ENCODE data around the gene GDPD4. TPM values are rescaled to one million over a fixed set of nuclear protein-coding genes. Genes with fewer than 3 reads are reported as not detected.

Gene GDPD4
- total RNA-seq, 1 experiment from 2014 or later, result not detected

DNA sequence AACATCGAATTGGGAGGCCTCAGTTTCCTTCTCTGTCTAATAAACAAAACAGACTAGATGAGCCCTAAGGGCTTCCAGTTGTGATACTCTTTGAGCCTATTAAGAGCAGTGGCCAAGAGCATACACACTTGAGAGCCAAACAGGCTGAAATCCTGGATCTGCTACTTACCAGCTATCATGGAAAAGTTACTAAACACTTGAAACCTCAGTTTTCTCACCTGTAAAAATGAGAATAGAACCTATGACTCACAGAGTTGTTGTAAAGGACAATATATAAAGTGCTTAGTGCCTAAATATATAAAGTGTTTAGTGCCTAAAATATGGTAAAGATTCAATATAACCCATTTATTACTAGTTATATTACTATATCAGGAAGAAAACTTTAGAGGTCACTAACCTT is 23.7 kb upstream of the GDPD4 start:
- Histone ChIP-seq H3K36me3 (ENCODE audit: control insufficient read depth, insufficient read depth, low read length) (no peaks in the 10 kb centered on the region), H3K27ac (ENCODE audit: low read length) (no peak overlapping the region), H3K9me3 (ENCODE audit: control insufficient read depth, insufficient read depth, low read depth, low read length) (no peaks in the 10 kb centered on the region), H3K4me1 (ENCODE audit: control insufficient read depth, insufficient read depth, low read length) (no peaks in the 10 kb centered on the region), H3K4me3 (ENCODE audit: low read depth in 2 of 2, low read length in 2 of 2) (no peak overlapping the region), H3K27me3 (ENCODE audit: control insufficient read depth, insufficient read depth, low read length) (no peaks in the 10 kb centered on the region)
- ATAC-seq (no peak), DNase-seq (ENCODE audit: low read depth, low spot score) (no peak)
- in situ Hi-C loops (cut with HindIII; ENCODE audit: low pct_unique_long_range_greater_than_20kb, low sequenced_read_pairs), result no loop called here
- ChIA-PET POLR2A (no interaction called here), CTCF (interaction anchor here (0.6 kb wide), 1 partner anchor 39 kb away, joined by 3 read pairs; no protein-coding TSS in a partner anchor)
- intact Hi-C loops (cut with micrococcal nuclease; ENCODE audit: unreplicated experiment), result no loop called here
- BruUV-seq (replicated peaks), result no TSS peak
- TF ChIP-seq TCF7L2 (IDR thresholded peaks at IDR 0.05; ENCODE audit: low read depth, low read length) (no peak), SIN3A (IDR thresholded peaks at IDR 0.05; ENCODE audit: borderline replicate concordance, insufficient read depth, low read depth, low read length) (no peak), POLR2AphosphoS5 (IDR thresholded peaks at IDR 0.05; ENCODE audit: low read depth, low read length) (no peak)
- TF ChIP-seq, protein P1, sequence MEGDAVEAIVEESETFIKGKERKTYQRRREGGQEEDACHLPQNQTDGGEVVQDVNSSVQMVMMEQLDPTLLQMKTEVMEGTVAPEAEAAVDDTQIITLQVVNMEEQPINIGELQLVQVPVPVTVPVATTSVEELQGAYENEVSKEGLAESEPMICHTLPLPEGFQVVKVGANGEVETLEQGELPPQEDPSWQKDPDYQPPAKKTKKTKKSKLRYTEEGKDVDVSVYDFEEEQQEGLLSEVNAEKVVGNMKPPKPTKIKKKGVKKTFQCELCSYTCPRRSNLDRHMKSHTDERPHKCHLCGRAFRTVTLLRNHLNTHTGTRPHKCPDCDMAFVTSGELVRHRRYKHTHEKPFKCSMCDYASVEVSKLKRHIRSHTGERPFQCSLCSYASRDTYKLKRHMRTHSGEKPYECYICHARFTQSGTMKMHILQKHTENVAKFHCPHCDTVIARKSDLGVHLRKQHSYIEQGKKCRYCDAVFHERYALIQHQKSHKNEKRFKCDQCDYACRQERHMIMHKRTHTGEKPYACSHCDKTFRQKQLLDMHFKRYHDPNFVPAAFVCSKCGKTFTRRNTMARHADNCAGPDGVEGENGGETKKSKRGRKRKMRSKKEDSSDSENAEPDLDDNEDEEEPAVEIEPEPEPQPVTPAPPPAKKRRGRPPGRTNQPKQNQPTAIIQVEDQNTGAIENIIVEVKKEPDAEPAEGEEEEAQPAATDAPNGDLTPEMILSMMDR (IDR thresholded peaks at IDR 0.05), result no peak
- TF ChIP-seq, protein P2, sequence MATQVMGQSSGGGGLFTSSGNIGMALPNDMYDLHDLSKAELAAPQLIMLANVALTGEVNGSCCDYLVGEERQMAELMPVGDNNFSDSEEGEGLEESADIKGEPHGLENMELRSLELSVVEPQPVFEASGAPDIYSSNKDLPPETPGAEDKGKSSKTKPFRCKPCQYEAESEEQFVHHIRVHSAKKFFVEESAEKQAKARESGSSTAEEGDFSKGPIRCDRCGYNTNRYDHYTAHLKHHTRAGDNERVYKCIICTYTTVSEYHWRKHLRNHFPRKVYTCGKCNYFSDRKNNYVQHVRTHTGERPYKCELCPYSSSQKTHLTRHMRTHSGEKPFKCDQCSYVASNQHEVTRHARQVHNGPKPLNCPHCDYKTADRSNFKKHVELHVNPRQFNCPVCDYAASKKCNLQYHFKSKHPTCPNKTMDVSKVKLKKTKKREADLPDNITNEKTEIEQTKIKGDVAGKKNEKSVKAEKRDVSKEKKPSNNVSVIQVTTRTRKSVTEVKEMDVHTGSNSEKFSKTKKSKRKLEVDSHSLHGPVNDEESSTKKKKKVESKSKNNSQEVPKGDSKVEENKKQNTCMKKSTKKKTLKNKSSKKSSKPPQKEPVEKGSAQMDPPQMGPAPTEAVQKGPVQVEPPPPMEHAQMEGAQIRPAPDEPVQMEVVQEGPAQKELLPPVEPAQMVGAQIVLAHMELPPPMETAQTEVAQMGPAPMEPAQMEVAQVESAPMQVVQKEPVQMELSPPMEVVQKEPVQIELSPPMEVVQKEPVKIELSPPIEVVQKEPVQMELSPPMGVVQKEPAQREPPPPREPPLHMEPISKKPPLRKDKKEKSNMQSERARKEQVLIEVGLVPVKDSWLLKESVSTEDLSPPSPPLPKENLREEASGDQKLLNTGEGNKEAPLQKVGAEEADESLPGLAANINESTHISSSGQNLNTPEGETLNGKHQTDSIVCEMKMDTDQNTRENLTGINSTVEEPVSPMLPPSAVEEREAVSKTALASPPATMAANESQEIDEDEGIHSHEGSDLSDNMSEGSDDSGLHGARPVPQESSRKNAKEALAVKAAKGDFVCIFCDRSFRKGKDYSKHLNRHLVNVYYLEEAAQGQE (IDR thresholded peaks at IDR 0.05; ENCODE audit: insufficient read depth in 1 of 2, low read depth in 2 of 2, low read length in 1 of 2), result no peak

DNA sequence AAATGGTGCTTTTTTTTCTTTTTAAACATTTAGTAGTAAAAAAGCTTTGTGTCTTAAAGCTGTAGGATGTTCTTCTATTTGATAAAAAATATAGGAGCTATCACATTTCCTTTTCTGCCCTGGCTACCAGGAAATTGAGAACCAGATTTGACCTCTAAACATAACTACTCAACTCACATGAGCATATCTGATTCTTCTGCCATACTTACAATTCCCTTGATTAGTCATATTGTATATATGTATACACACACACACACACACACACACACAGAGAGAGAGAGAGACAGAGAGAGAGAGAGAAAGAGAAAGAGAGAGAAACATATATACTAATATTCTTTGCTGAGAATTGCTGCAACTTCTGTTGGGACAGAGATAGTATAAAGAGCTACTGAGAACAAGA is 23.0 kb upstream of the GDPD4 start:
- no peak for ATAC-seq
- POLR2A ChIA-PET, result no interaction called here
- TF ChIP-seq, protein P1 (IDR thresholded peaks at IDR 0.05), result no peak
- no peak for TF ChIP-seq TCF7L2 (IDR thresholded peaks at IDR 0.05; ENCODE audit: low read depth, low read length)
- TF ChIP-seq, protein P2 (IDR thresholded peaks at IDR 0.05; ENCODE audit: insufficient read depth in 1 of 2, low read depth in 2 of 2, low read length in 1 of 2), result no peak
- no peak for TF ChIP-seq SIN3A (IDR thresholded peaks at IDR 0.05; ENCODE audit: borderline replicate concordance, insufficient read depth, low read depth, low read length)
- no peak for TF ChIP-seq POLR2AphosphoS5 (IDR thresholded peaks at IDR 0.05; ENCODE audit: low read depth, low read length)

More for the DNA sequence above, 23.0 kb upstream of the GDPD4 start:
- in situ Hi-C loops (cut with HindIII; ENCODE audit: low pct_unique_long_range_greater_than_20kb, low sequenced_read_pairs) (no loop called here), intact Hi-C loops (cut with micrococcal nuclease; ENCODE audit: unreplicated experiment) (no loop called here)
- no TSS peak for BruUV-seq (replicated peaks)
- Histone ChIP-seq H3K4me3 (ENCODE audit: low read depth in 2 of 2, low read length in 2 of 2) (no peak overlapping the region), H3K36me3 (ENCODE audit: control insufficient read depth, insufficient read depth, low read length) (no peaks in the 10 kb centered on the region), H3K27ac (ENCODE audit: low read length) (no peak overlapping the region), H3K4me1 (ENCODE audit: control insufficient read depth, insufficient read depth, low read length) (no peaks in the 10 kb centered on the region), H3K9me3 (ENCODE audit: control insufficient read depth, insufficient read depth, low read depth, low read length) (no peaks in the 10 kb centered on the region), H3K27me3 (ENCODE audit: control insufficient read depth, insufficient read depth, low read length) (no peaks in the 10 kb centered on the region)
- DNase-seq (ENCODE audit: low read depth, low spot score), result no peak
- CTCF ChIA-PET, result interaction anchor here (0.6 kb wide), 1 partner anchor 39 kb away, joined by 3 read pairs; no protein-coding TSS in a partner anchor
